GM19043 (cell line): Measurements from ENCODE around the gene ATP6V0A1.
"Not testable (repeated sequence)": the region's sequence is repeated elsewhere in the genome, so short reads cannot be mapped to it uniquely, and the experiment has no call there.

Source experiments
- ATAC-seq: cut with Tn5 transposase; IDR thresholded peaks from one replicate; pipeline ENCODE4 v1.9.1; 2021; ENCODE audit warnings: low read depth; ENCODE audit not compliant: unreplicated experiment

The ATP6V0A1 gene

GRCh38 chr17:42475121-42475520, 16.4 kb downstream of the ATP6V0A1 start:
- ATAC-seq: no peak

DNA sequence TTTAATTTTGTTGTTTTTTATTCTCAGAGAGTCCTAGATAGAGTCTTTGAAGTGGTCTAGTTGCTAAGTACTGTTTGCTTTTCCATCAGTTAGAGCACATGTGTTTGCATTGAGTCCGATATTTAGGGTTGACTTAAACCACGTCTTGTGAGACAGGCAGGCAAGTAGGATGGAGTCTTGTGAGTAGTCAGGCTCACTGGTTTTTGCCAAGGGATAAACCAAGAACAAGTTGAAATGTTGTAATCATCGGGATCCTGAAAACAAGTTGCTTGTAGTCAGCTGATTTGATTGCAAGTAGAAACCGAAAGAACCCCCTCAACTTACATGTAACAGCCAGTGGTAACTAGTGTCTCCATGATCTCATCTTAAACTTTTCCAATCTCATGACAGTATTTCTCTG, 17.2 kb downstream of the ATP6V0A1 start:
- ATAC-seq: no peak

DNA sequence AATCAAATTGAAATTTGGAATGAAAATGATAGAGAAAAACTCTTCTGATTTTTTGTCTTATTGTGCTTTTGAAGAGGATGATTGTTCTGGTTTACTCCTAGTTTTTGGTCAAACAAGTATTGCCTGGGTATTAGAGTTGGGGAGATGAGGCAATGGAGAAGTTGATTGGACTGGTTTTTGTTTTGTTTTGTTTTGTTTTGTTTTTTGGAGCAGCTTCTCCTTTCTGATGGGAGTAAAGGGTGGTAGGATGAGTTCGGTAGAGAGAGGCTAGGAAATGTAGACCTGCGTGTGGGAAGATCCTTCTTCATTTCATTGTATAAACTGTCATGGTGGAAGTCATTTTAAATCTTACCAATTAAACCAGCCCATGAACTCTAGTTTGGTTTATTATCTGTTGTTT, 17.7 kb downstream of the ATP6V0A1 start:
- ATAC-seq: no peak

DNA sequence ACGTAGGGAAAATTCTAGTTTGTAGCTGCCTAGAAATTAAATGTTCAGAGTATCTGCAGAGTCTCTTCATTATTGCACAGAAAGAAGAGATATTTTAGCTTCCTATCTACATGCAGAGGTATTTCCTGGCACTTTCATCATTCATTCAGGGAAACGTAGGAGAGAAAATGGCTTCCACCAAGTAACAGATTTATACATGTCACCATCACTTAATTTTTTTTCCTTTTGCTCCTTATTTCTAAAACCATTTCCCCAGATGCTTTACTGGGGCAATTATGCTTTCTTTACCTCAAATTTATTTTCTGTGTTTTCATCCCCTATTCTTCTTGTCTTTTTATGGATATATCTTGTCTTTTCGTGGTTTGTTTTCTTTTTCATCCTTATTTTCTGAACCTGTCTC, 18.5 kb downstream of the ATP6V0A1 start:
- no peak for ATAC-seq

DNA sequence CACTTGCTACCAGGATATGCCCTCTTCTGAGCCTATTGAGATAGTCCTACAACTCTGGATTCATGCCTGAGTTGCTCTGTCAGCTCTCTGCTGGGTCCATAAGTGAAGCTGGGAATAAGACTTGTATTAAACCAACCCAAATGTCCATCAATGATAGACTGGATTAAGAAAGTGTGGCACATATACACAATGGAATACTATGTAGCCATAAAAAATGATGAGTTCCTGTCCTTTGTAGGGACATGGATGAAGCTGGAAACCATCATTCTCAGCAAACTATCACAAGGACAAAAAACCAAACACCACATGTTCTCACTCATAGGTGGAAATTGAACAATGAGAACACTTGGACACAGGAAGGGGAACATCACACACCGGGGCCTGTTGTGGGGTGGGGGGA, 19.1 kb downstream of the ATP6V0A1 start:
- not testable (repeated sequence) for ATAC-seq

GRCh38 chr17:42484304-42484703, 25.6 kb downstream of the ATP6V0A1 start:
- ATAC-seq: no peak

DNA sequence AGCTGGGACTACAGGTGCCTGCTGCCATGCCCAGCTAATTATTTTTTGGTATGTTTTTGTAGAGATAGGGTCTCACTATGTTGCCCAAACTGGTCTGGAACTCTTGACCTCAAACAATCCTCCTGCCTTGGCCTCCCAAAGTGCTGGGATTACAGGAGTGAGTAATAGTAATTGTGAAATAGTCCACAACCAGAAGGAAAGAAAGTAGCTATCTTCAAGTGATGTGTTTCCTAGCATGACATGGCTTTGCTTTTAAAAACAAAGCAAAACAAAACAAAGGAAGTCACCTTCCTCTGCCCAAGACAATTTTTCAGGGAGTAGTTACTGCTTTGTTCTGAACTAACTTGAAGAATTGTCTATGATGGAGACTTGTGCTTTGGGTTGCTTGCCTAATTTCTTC, 27.0 kb downstream of the ATP6V0A1 start:
- no peak for ATAC-seq

DNA sequence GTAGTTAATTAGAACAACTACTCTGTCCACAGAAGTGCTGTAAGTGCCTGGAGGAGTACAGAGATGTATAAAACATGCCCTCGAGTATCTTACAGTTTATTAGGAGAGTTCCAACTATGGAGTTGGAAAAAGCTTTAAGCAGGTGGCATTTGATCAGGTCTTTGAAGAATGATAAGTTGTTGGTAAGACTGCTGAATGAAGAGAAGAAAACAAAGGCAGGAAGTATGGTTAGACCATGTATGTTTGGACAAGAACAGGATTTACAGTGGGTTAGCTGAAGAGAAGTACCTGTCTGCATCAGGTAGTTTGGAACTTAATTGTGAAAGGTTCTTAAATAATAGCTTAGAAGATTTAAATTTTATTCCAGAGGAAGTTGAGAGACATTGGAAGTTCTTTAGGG, 29.4 kb downstream of the ATP6V0A1 start:
- ATAC-seq: no peak

DNA sequence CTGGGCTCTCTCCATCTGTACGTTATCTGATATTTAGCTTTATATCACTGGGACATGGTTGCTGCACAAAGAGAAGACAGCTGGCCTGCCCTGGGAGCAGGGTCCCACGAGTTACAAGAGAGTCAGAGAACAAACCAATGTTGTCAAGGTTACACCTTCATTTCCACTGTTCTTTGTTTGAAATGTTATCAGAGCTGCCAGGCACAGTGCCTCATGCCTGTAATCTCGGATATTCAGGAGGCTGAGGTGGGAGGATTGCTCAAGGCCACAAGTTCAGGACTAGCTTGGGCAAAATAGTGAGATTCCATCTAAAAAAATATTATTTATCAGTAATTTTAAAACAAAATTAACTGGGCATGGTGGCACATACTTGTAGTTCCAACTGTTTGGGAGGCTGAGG, 34.6 kb downstream of the ATP6V0A1 start:
- no peak for ATAC-seq

DNA sequence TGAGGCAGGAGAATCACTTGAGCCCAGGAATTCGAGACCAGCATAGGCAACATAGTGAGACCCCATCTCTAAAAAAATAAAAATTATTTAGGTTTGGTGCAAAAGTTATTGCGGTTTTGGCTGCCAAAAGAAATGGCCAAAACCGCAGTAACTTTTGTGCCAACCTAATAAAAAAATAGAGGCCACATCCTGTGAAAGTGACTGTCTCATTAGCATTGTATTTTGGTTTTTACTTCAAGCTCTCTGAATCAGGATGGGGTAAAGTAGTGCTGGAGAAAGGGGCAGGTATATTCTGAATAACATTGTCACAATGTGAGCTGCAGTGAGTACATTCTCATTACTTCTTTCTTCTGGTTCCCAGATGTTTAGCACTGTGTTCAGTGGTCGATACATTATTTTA, 36.0 kb downstream of the ATP6V0A1 start:
- ATAC-seq: no peak

DNA sequence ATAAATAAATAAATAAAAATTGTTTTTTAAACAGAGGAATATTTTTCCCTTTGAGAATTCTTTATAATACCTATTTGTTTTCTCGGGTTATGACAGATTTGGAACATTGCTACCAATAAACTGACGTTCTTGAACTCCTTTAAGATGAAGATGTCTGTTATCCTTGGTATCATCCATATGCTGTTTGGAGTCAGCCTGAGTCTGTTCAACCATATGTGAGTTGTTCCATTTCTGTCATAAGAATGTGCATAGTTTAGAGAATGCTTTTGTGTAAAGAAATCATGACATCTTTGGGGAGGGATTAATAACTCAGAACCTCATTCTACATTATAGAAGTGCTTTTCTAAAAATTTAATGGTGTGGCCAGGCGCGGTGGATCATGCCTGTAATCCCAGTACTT, 40.1 kb downstream of the ATP6V0A1 start:
- ATAC-seq: no peak

DNA sequence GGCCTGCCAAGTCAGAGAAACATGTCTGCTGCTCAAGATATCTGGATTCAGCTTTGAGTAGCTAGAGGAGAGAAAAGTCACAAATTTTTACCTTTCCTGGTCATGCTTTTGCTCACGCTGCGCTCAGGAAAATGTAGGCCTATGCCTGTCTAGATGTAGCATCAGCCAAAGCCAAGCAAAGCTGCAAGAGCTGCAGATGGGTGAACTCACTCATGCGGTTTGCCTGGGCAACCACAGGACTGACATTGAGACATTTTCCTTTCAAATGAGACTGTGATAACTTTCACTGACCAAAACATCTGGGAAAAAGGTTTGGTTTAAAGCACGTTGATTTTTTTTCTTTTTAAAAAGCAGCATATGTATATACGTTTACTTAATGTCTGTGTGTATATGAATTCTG, 43.4 kb downstream of the ATP6V0A1 start:
- ATAC-seq: no peak

GRCh38 chr17:42502926-42503325, 44.2 kb downstream of the ATP6V0A1 start:
- no peak for ATAC-seq

- no peak for ATAC-seq
Observed at GRCh38 chr17:42507671-42508070, 49.0 kb downstream of the ATP6V0A1 start.

- no peak for ATAC-seq
Observed at GRCh38 chr17:42508426-42509165, 49.9 kb downstream of the ATP6V0A1 start.

- ATAC-seq: no peak
Observed at GRCh38 chr17:42509409-42509808, 50.7 kb downstream of the ATP6V0A1 start.

GRCh38 chr17:42509841-42510240, 51.2 kb downstream of the ATP6V0A1 start:
- ATAC-seq: no peak

DNA sequence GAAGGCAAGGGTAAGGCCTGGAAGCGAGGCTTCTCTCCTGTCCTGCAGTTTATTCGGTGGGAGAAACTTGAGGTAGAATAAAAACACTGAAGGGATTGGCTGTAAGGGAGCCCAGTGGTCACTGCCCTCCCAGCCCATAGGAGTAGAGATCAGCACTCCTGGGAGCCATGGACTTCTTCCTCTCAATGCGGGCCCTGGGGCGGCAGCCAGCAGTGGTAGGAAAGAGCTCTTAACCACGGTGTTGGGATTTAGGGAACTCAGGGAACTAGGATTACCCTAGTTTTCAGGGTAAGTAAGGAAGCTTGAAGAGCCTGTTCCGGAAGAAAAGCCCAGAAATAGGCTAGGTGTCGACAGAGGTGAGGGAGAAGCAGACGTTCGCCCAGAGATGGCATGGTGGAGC, 53.6 kb downstream of the ATP6V0A1 start:
- no peak for ATAC-seq

GRCh38 chr17:42512733-42513251, 54.1 kb downstream of the ATP6V0A1 start:
- ATAC-seq: no peak

GRCh38 chr17:42513686-42514085, 55.0 kb downstream of the ATP6V0A1 start:
- ATAC-seq: no peak

DNA sequence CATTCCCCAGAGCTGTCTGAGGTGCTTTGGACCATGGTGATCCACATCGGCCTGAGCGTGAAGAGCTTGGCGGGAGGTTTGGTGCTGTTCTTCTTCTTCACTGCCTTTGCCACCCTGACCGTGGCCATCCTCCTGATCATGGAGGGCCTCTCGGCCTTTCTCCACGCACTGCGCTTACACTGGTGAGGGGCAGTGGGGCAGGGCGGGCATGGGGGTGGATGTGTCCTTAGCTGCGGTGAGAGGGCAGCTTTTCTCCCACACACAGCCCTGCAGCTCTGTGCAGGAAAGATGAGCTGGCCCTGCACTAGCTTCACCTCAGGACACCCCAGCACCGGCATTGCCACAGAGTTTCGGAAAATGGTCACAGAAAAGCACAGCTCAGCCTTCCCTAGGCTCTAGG, 55.6 kb downstream of the ATP6V0A1 start:
- no peak for ATAC-seq

DNA sequence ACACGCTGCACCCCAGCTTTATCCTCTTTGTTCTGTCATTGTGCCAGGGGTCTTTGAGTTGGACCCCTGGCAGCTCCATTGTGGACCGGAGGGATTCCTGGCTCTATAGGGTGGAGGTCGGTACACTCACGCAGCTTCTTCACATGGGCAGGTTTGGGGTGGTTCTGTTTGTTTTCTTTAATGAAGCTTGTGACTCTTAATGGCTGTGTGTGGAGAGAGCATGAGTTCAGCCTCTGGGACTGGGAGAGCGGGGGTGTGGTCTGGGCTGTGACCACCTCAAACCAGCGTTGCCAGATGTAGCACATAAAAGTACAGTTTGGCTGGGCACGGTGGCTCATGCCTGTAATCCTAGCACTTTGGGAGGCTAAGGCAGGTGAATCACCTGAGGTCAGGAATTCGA, 56.2 kb downstream of the ATP6V0A1 start:
- no peak for ATAC-seq

- ATAC-seq: no peak
Observed at GRCh38 chr17:42517516-42517915, 58.8 kb downstream of the ATP6V0A1 start.
